Mucosa of descending colon (tissue), 3 donors: ENCODE results near the gene PCDH9. TPM values are rescaled to one million over a fixed set of nuclear protein-coding genes. Genes with fewer than 3 reads are reported as not detected.

ENCODE experiments used
- ATAC-seq: fragments of 200-7000 bp; cut with Tn5 transposase; one replicate; pipeline ENCODE4 v1.9.1; 2020; ENCODE audit warnings: mild to moderate bottlenecking, moderate library complexity
- DNase-seq, 3 donors: peaks; one replicate each; pipeline ENCODE4 v3.0.0-alpha.2; 2020
- H3K36me3 ChIP-seq: fragments of 200-600 bp; one replicate; pipeline ENCODE4 v1.8.0; 2021; ENCODE audit warnings: low read depth, mild to moderate bottlenecking
- H3K4me1 ChIP-seq: fragments of 200-600 bp; one replicate; pipeline ENCODE4 v1.8.0; 2021; ENCODE audit warnings: low read depth, mild to moderate bottlenecking
- H3K4me3 ChIP-seq: fragments of 200-600 bp; one replicate; pipeline ENCODE4 v1.8.0; 2021; ENCODE audit warnings: mild to moderate bottlenecking
- H3K9me3 ChIP-seq: fragments of 200-600 bp; one replicate; pipeline ENCODE4 v1.8.0; 2021; ENCODE audit warnings: mild to moderate bottlenecking
- CTCF ChIP-seq: fragments of 200-600 bp; IDR thresholded peaks from one replicate; pipeline ENCODE4 v1.8.0; 2022; ENCODE audit warnings: antibody characterized with exemption, mild to moderate bottlenecking
- intact Hi-C, 2 donors: fragments of 100-400 bp; cut with DNase I in 1 of 2; cut with micrococcal nuclease in 1 of 2; formaldehyde crosslinking; loops; one replicate each; pipeline versions ENCODE4 v1.11.0 to v1.11.1; 2022; cut with DNase I, micrococcal nuclease
- total RNA-seq, 3 donors: library from RNA; stranded (reverse); fragmentation: NEBNext Ultra II Directional in 2 of 3; extraction: Animal tissue kit (Norgen Biotek cat#: 25700) in 2 of 3; gene quantifications; one replicate each; pipeline versions ENCODE4 v1.2.1 to v1.2.4, GENCODE V29; 2021 to 2023
- donor health status: DM: no; HTN: no; CAD: no; lungs with moderate emphysema.
- donor health status: DM: no; HTN: no; CAD: no.
- donor health status: DM: no; HTN: yes; CAD: no.

The PCDH9 gene
- total RNA-seq, 3 donors from 2014 or later: 0.58 to 5.0 (median 0.80) TPM

- ATAC-seq: no peak
- Histone ChIP-seq H3K4me1 (no peaks in the 10 kb centered on the region), H3K4me3 (no peak overlapping the region), H3K9me3 (no peaks in the 10 kb centered on the region), H3K36me3 (no peaks in the 10 kb centered on the region)
- intact Hi-C loops: no loop called here
- no peak for DNase-seq
- no peak for TF ChIP-seq CTCF
Observed at GRCh38 chr13:66329988-66330451, 900.1 kb downstream of the PCDH9 start.

- ATAC-seq (no peak), DNase-seq (no peak)
- H3K4me1 ChIP-seq: no peaks in the 10 kb centered on the region
- no peak for TF ChIP-seq CTCF
- intact Hi-C loops: no loop called here
- no peak overlapping the region for H3K4me3 ChIP-seq
- H3K36me3 ChIP-seq: no peaks in the 10 kb centered on the region
- no peaks in the 10 kb centered on the region for H3K9me3 ChIP-seq
Observed at GRCh38 chr13:66328476-66328875, 901.7 kb downstream of the PCDH9 start.

- intact Hi-C loops: no loop called here
- Histone ChIP-seq H3K4me3 (no peak overlapping the region), H3K4me1 (no peaks in the 10 kb centered on the region), H3K9me3 (no peaks in the 10 kb centered on the region), H3K36me3 (no peaks in the 10 kb centered on the region)
- ATAC-seq (no peak), DNase-seq (no peak)
- no peak for TF ChIP-seq CTCF
Observed at GRCh38 chr13:66323745-66324347, 906.3 kb downstream of the PCDH9 start.

- Histone ChIP-seq H3K4me3 (no peak overlapping the region), H3K9me3 (no peaks in the 10 kb centered on the region), H3K36me3 (no peaks in the 10 kb centered on the region), H3K4me1 (no peaks in the 10 kb centered on the region)
- intact Hi-C loops: no loop called here
- DNase-seq: no peak
- ATAC-seq: no peak
- TF ChIP-seq CTCF: no peak
Observed at GRCh38 chr13:66322936-66323335, 907.2 kb downstream of the PCDH9 start.

GRCh38 chr13:66322193-66322740 is 907.9 kb downstream of the PCDH9 start:
- ATAC-seq (no peak), DNase-seq (no peak)
- Histone ChIP-seq H3K36me3 (no peaks in the 10 kb centered on the region), H3K9me3 (no peaks in the 10 kb centered on the region), H3K4me1 (no peaks in the 10 kb centered on the region), H3K4me3 (no peak overlapping the region)
- no peak for TF ChIP-seq CTCF
- intact Hi-C loops: no loop called here
